GM19468 (cell line): ENCODE data around the gene SLC25A30.
"Not testable (repeated sequence)": the region's sequence is repeated elsewhere in the genome, so short reads cannot be mapped to it uniquely, and the experiment has no call there.

Source experiments
- ATAC-seq: cut with Tn5 transposase; IDR thresholded peaks from one replicate; pipeline ENCODE4 v1.9.1; 2021; ENCODE audit warnings: mild to moderate bottlenecking, moderate library complexity, moderate number of reproducible peaks; ENCODE audit not compliant: unreplicated experiment; ENCODE audit errors: extremely low read depth

The SLC25A30 gene

GRCh38 chr13:45370922-45371406 lies 47.2 kb downstream of the SLC25A30 start:
- ATAC-seq, result no peak

GRCh38 chr13:45369116-45369515 lies 49.1 kb downstream of the SLC25A30 start:
- ATAC-seq, result no peak

GRCh38 chr13:45368571-45368970 lies 49.6 kb downstream of the SLC25A30 start:
- ATAC-seq, result no peak

GRCh38 chr13:45368005-45368404 lies 50.2 kb downstream of the SLC25A30 start:
- no peak for ATAC-seq

- ATAC-seq, result peak; percentile 61
These were observed 50.8 kb downstream of the SLC25A30 start for GRCh38 chr13:45367358-45367757.

- ATAC-seq, result no peak
These were observed 52.7 kb downstream of the SLC25A30 start for GRCh38 chr13:45365558-45365885.

- no peak for ATAC-seq
These were observed 53.2 kb downstream of the SLC25A30 start for GRCh38 chr13:45364876-45365557.

GRCh38 chr13:45362939-45363338 lies 55.2 kb downstream of the SLC25A30 start:
- ATAC-seq, result no peak

- no peak for ATAC-seq
These were observed 56.5 kb downstream of the SLC25A30 start for GRCh38 chr13:45361596-45362206.

- no peak for ATAC-seq
These were observed 61.1 kb downstream of the SLC25A30 start for GRCh38 chr13:45356966-45357672.

- ATAC-seq, result no peak
These were observed 64.3 kb downstream of the SLC25A30 start for GRCh38 chr13:45353895-45354294.

- ATAC-seq, result no peak
These were observed 66.1 kb downstream of the SLC25A30 start for GRCh38 chr13:45352031-45352430.

GRCh38 chr13:45350152-45350551 lies 68.0 kb downstream of the SLC25A30 start:
- no peak for ATAC-seq

GRCh38 chr13:45349438-45349837 lies 68.7 kb downstream of the SLC25A30 start:
- no peak for ATAC-seq

GRCh38 chr13:45344064-45344463 lies 74.1 kb downstream of the SLC25A30 start:
- not testable (repeated sequence) for ATAC-seq
